Colon (tissue), 2 donors: ENCODE measurements around the gene DNAH6.

ENCODE experiments used
- FAIRE-seq: peaks from 2 replicates; lab custom pipeline; 2012; peaks lifted over from hg19 to GRCh38; lab: Jason Lieb, UNC
- donor health status: control.
- donor health status: control.

The DNAH6 gene

DNA sequence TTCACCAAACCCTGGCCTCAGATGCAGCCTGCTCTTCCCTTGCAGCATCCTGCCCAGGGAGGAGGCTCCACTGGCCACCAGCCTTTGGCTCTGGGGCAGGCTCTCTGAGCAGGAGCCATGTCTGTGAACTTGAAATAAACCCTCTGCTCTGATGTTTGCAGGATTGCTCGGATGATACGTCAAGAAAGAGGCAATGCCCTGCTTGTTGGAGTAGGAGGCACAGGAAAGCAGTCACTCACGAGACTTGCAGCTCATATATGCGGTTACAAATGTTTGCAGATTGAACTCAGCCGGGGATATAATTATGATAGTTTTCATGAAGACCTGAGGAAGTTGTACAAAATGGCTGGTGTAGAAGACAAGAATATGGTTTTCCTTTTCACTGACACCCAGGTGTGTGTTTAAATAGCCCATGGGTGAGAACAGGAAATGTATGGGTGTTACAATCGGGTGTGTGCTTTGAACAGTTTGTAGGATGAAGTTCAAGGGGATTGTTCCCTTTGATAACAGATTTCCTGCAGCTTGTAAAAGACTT lies 177.9 kb downstream of the DNAH6 start:
- FAIRE-seq = no peak

DNA sequence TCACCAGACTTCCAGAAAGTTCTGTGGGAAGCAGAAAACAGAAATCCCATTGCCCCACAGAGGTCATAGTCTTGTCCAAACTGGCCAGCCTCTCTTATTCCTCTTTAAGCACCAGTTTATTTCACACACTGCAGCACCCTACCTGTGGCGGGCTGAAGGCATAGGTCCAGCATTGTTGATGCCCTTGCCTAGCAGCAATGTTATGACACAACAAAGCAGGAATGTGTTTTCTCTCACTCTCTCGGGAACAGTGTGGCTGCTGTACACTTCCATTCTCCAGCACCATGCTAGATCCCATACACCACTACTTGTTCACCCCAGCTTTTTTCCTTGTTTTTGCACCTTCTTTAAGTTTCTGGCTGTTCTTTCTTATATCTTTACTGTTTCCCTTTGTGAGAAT lies 181.6 kb downstream of the DNAH6 start:
- FAIRE-seq = no peak

- no peak for FAIRE-seq
These were observed 183.7 kb downstream of the DNAH6 start for GRCh38 chr2:84700006-84700405.

- no peak for FAIRE-seq
These were observed 185.6 kb downstream of the DNAH6 start for GRCh38 chr2:84701880-84702279.

DNA sequence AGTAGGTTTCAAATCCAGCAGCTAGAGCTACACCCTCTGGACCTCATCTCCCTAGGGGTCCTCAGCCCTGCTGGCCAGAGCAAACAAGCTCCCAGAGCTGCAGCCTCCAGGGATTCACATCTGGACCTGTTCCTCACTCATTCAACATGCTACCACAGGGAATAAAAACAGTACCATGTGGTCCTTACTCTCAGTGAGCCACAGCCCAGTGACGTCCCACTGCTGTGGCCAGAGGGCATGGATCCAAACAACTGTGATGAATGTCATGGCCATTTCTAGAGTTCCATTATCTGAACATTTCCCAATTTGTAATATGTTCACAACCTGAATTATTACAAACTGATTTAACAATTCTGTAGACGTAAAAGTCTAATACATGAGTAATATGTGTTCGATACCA lies 186.6 kb downstream of the DNAH6 start:
- FAIRE-seq = no peak

DNA sequence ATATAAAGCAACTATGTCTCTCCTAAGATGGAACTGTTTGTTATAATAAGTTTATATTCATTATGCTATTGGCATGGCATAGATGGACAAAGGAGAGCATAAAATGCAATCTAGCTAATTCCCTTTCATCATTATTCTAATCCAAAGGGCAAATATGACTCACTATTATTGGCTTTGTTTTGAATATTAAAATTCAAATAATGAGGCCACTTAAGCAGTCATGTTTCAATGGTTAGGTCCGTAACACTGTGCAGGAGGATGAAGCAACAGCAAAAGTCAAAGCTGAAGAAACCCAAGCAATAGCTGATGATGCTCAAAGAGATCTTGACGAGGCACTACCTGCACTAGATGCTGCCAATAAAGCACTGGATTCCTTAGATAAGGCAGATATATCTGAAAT lies 187.5 kb downstream of the DNAH6 start:
- no peak for FAIRE-seq

DNA sequence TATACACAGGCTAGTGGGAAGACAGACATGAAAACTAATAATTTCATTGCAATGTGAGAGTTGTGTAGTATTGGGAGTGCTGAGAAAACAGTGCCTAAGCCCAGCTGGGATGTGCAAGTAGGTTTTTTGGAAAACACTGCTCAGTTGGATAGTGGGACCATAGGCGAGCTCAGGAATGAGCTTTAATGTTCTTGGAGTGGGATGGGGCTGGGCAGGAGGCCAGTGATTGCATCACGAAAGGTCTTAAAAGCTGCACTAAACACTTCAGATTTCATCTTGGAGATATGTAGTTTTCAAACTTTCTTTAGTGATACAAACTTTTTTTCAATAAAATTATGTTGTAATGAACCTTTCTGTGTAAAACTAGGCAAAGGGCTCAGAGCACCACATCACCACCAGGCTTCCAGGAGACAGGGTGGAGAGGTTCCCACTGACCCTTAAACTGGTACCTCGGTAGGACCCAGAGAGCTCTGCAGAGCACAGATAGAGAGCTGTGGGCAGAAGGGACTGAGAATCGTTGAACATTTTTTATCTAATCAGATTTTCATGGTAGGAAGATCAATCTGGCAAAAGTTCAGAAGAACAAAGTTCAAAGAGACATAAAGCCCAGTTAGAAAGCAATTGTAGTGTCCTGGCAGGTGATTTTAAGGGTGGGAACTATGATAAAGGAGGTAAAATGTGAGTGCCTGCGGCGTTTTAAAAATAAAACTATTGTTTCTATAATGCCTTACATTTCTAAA lies 188.4 kb downstream of the DNAH6 start:
- FAIRE-seq = no peak

DNA sequence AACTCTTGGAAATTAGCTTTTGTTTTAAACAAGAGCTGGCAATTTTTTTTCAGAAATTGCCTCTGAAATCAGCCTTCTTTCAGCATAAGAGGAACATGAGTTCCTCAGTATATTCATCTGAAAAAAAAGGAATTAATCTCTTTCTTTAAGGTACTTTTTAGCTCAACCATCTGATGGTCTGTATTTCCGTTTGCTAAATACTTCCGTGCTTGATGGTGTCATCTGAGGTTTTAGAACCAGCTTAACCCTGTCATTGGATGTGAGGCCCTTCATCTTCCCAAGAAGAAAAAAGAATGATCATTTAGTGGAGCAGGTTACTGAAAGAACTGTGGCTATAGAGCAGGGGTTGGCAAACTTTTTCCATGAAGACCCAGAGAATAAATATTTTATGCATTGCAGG lies 189.6 kb downstream of the DNAH6 start:
- no peak for FAIRE-seq

DNA sequence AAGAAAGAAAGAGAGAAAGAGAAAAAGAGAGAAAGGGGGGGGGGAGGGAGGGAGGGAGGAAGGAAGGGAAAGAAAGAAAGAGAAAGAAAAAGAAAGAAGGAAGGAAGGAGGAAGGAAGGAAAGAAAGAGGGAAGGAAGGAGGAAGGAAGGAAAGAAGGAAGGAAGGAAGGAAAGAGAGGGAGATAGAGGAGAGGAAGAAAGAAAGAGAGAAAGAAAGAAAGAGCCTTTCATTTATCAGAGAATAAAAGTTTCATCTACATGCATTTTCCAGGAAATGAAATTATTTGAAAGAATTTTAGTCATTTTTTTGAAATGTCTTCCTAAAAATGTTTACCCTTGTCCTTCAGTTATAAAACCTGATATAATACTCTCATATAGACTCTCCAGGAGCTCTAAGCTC lies 192.1 kb downstream of the DNAH6 start:
- FAIRE-seq = no peak

DNA sequence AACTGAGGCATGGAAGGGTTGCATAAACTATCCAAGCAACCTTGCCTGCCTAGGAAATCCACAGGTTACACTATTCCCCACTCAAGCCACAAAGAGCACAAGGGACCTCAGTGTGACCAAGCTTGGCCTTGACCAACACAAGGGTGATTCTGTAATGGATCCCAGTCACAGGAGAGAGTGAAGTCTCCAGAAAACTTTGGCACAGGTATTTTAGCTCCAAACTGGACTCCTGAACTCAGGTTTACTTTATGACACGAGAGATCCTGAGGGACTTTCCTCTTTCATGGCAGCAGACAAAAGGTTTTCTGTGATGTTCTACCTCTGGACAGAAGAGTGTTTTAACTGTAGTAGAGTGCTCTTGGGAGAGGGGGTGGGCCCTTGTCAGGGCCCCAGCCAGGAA lies 195.4 kb downstream of the DNAH6 start:
- no peak for FAIRE-seq

DNA sequence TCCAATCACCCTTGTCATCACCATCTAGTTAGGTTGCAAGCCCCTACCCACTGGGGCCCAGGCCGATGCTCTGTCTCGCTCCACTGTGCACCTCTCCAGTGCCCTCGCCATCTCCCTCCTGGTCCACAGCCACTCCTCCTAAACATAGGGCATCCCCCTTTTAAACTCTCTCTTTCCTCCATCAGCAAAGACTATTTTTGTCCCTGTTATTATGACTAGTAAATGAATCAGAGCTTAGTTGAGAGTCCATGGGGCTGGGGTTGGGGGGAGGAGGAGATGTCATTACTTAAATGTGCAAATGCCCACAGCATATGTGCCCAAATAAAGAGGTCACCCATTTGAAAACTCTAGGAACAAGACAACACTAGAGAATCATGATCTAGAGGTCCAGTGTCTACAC lies 197.1 kb downstream of the DNAH6 start:
- FAIRE-seq = no peak

GRCh38 chr2:84716564-84716963 lies 200.3 kb downstream of the DNAH6 start:
- FAIRE-seq = no peak

- FAIRE-seq = no peak
These were observed 201.0 kb downstream of the DNAH6 start for GRCh38 chr2:84717302-84717701.

GRCh38 chr2:84719434-84719833 lies 203.1 kb downstream of the DNAH6 start:
- no peak for FAIRE-seq

- FAIRE-seq = no peak
These were observed 207.5 kb downstream of the DNAH6 start for GRCh38 chr2:84723831-84724230.

DNA sequence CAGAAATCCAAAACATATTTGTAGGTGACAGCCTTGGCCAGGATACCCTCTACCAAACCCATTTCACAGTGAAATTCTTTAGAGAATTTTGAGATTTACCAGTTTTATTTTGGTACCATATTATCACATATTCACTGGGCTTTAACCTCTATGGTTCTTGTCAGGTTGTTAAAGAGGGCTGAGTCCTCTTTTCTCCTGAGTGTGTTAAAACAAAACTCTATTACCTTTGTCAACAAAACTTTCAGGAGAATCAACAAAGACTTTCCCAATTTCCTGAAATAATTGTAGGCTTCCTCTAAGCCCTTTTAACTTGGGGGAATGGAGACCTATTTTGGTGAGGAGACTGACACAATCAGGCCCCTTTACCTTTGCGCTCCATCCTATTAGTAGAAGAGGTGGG lies 209.4 kb downstream of the DNAH6 start:
- FAIRE-seq = no peak

GRCh38 chr2:84727315-84727714 lies 211.0 kb downstream of the DNAH6 start:
- FAIRE-seq = no peak

GRCh38 chr2:84729224-84729623 lies 212.9 kb downstream of the DNAH6 start:
- FAIRE-seq = no peak

- FAIRE-seq = no peak
These were observed 214.9 kb downstream of the DNAH6 start for GRCh38 chr2:84731185-84731584.

DNA sequence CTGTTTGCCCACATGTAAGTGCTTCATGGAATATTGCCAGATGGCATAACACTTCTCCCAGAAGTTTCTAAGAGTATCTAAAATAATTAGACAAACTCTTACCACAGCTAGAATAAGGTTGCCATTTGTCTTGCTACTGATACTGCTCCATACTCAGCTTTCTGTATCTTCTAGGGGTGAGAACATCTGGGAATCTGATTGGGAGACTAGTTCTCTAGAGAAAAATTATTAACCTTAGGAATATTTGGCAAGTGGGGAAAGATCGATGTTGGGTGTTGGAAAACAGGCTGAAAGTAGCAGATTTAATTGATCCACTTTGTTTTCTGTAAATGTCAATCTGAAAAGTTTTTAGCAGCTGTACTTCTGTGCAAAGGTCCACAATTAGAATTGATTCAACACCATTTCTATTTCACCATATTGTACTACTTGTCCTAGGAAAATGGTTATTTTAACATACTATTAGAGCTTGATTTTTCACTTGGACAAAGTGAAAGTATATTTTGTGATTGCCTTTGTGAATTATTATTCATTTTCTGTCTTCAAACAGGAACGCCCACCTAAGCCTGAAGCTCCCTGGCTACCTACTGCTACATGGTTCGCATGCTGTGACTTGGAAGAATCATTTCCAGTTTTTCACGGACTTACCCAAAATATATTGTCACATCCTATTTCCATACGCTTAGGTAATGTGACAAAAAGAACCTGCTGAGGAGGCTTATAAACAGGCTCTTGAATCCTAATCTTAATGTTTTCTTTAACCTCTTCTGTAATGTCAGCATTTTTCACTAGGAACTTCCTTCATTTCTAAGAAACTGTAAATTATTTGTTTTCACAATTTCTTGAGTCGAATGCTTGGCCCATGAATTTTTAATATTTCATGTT lies 216.8 kb downstream of the DNAH6 start:
- no peak for FAIRE-seq

GRCh38 chr2:84735389-84735788 lies 219.1 kb downstream of the DNAH6 start:
- no peak for FAIRE-seq

- FAIRE-seq = no peak
These were observed 225.0 kb downstream of the DNAH6 start for GRCh38 chr2:84741182-84741822.

DNA sequence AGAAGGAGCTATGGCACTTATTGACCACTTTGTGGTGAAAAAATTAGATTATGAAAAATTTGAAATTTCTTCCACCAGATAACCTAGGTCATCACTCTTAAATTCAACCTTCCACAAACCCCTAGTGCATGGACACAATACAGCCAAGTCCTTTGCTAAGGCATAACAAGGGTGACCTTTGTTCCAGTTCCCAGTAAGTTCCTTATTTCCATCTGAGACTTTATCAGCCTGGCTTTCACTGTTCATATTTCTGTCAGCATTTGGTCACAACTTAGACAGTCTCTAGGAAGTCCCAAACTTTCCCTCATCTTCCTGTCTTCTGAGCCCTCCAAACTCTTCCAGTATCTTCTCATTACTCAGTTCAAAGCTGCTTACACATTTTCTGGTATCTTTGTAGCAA lies 232.0 kb downstream of the DNAH6 start:
- FAIRE-seq = no peak
